NCI-H510A treated with DMSO at 0.1 percent for 48 hours (cell line): ENCODE data around the gene AGAP5.
A peak's percentile ranks its signal among the peaks of the same experiment; 100 is the strongest.
"Not testable (repeated sequence)": the region's sequence is repeated elsewhere in the genome, so short reads cannot be mapped to it uniquely, and the experiment has no call there.

Source experiments
- DNase-seq: peaks from one replicate; lab custom pipeline; 2025; lab: John Stamatoyannopoulos, UW

Gene AGAP5

GRCh38 chr10:73697675-73698159 is at the start of gene AGAP5:
Gene AGAP5, minus strand, starts transcription at chr10:73698109. Its CDS starts 354 bp downstream, at chr10:73697755.
- not testable (repeated sequence) for DNase-seq

- DNase-seq = no peak
Observed at GRCh38 chr10:73746721-73747120, 48.8 kb upstream of the AGAP5 start.

- no peak for DNase-seq
Observed at GRCh38 chr10:73744664-73744975, 46.7 kb upstream of the AGAP5 start.

- peak; percentile 98 for DNase-seq
Observed at GRCh38 chr10:73743905-73744663, 46.2 kb upstream of the AGAP5 start, which contains the start of gene SEC24C. Gene SEC24C, plus strand, starts transcription at chr10:73744372. Its CDS starts 2,461 bp downstream, at chr10:73746833.

- no peak for DNase-seq
Observed at GRCh38 chr10:73743327-73743904, 45.5 kb upstream of the AGAP5 start.

GRCh38 chr10:73742454-73742734 is 44.5 kb upstream of the AGAP5 start:
- no peak for DNase-seq

- not testable (repeated sequence) for DNase-seq
Observed at GRCh38 chr10:73740501-73741254, 42.8 kb upstream of the AGAP5 start.

GRCh38 chr10:73734796-73735305 is 36.9 kb upstream of the AGAP5 start:
- DNase-seq = no peak

GRCh38 chr10:73734028-73734720 is 36.3 kb upstream of the AGAP5 start:
- DNase-seq = no peak

GRCh38 chr10:73732931-73733623 is 35.2 kb upstream of the AGAP5 start:
- DNase-seq = no peak

- no peak for DNase-seq
Observed at GRCh38 chr10:73732426-73732825, 34.5 kb upstream of the AGAP5 start.

- no peak for DNase-seq
Observed at GRCh38 chr10:73731588-73732375, 33.9 kb upstream of the AGAP5 start.

GRCh38 chr10:73730153-73730906 is 32.4 kb upstream of the AGAP5 start:
- DNase-seq = peak; percentile 77

- DNase-seq = not testable (repeated sequence)
Observed at GRCh38 chr10:73729781-73730152, 31.9 kb upstream of the AGAP5 start.

- no peak for DNase-seq
Observed at GRCh38 chr10:73723516-73723915, 25.6 kb upstream of the AGAP5 start.

GRCh38 chr10:73720561-73720960 is 22.7 kb upstream of the AGAP5 start:
- DNase-seq = not testable (repeated sequence)

- no peak for DNase-seq
Observed at GRCh38 chr10:73717556-73717955, 19.6 kb upstream of the AGAP5 start.

GRCh38 chr10:73716251-73716650 is 18.3 kb upstream of the AGAP5 start:
- no peak for DNase-seq

- not testable (repeated sequence) for DNase-seq
Observed at GRCh38 chr10:73715179-73716156, 17.6 kb upstream of the AGAP5 start.
